ENCODE results near the gene MAPK14.
"Not testable (repeated sequence)": the region's sequence is repeated elsewhere in the genome, so short reads cannot be mapped to it uniquely, and the experiment has no call there.

MAPK14 gene

GRCh38 chr6:36027501-36028087 lies at the start of gene MAPK14:
Gene MAPK14 (plus strand): TSS chr6:36027808. CDS start chr6:36028158, 350 bp downstream.
- peak; percentile 97 for DNase-seq (ENCODE audit: low spot score)

GRCh38 chr6:35980126-35980525 lies 47.5 kb upstream of the MAPK14 start:
- DNase-seq (ENCODE audit: low spot score) = not testable (repeated sequence)

DNA sequence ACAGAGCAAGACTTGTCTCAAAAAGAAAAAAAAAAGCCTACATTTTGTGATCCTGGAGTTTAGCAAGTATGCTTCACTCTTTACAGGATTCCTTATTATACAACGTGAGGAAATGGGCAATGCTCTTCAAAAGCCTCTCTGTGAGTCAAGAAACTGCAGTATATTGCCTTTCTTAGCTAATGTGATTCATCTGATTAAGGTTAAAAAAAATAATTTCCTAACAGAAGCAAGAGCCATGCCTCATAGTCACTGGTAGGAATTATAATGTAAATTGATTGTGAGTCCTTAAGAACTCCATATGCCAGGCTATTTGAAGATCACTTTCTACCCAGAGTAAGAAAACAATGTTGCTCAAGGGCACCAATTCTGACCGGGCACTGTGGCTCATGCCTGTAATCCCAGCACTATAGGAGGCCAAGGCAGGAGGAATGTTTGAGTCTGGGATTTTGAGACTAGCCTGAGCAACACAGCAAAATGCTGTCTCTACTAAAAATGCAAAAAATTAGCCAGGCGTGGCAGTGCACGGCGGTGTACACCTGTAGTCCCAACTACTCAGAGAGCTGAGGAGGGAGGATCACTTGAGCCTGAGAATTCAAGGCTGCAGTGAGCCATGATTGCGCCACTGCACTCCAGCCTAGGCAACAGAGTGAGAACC lies 46.5 kb upstream of the MAPK14 start:
- DNase-seq (ENCODE audit: low spot score) = no peak

DNA sequence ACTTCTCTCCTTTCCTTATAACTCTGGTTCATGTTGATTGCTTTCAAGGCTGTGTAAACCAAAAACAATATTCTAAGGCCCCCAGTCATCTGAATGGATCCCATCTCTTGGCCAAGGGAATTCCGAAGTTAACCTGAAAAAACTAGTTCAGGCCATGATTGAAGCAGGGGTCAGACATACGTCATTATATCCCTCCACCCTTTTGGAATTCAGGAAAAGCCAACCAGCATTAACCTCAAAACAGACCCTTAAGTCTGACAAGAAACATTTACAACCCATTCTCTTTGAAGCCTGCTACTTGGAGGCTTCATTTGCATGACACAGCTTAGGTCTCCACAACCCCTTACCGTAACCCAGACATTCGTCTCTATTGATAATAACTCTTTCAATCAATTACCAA lies 42.9 kb upstream of the MAPK14 start:
- DNase-seq (ENCODE audit: low spot score) = no peak

- DNase-seq (ENCODE audit: low spot score) = not testable (repeated sequence)
Observed at GRCh38 chr6:35988047-35988446, 39.6 kb upstream of the MAPK14 start.

- no peak for DNase-seq (ENCODE audit: low spot score)
Observed at GRCh38 chr6:35993150-35993549, 34.5 kb upstream of the MAPK14 start.

DNA sequence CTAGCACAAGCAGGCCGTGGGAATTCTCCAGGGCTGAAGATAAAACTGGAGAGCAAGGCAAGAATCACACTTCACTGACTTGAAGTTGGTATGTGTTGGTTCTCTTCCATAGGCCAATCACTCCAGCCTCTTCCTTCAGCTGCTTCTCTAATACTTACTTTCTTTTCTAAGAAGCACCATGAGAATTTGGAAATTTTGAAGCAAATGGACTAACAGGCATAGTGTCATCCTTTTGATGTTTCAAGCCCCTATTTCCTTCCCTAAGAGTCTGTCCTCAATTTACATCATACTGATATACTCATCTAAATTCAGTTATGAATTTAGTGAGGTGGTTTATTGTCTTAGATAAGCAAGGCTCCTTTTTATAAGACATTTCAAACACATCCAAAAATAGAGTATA lies 27.2 kb upstream of the MAPK14 start:
- DNase-seq (ENCODE audit: low spot score) = no peak

GRCh38 chr6:36015666-36016065 lies 11.9 kb upstream of the MAPK14 start:
- no peak for DNase-seq (ENCODE audit: low spot score)

DNA sequence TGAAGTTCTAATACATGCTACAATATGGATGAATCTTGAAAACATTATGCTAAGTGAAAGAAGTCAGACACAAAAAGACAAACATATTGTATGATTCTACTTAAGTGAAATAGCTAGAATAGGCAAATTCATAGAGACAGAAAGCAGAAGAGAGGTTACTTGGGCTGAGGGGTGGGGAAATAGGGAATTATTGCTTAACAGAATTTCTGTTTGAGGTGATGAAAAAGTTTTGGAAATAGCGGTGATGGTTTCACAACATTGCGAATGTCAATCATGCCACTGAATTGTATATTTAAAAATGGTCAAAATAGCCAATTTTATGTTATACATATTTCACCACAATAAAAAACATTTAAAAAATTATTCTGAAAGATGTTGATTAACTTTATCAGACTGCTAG lies 9.3 kb upstream of the MAPK14 start:
- DNase-seq (ENCODE audit: low spot score) = no peak

DNA sequence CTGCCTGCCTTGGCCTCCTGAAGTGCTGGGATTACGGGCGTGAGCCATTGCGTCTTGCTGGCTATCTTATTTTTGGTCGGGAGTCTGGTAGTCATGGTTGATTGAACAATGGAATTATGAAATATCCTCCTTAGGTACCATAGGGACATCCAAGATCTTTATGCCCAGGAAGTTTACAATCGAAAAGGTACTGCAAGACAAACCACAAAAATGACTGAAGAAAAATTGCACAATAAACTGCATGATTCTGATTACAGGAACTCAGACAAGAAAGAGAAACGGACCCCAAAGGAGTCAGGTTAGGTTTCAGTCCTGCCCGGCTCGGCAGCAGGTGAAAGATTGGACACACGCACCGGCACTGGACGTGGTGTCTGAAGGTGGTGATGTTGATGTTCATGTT lies 8.4 kb upstream of the MAPK14 start:
- DNase-seq (ENCODE audit: low spot score) = no peak

- no peak for DNase-seq (ENCODE audit: low spot score)
Observed at GRCh38 chr6:36020154-36020553, 7.5 kb upstream of the MAPK14 start.

DNA sequence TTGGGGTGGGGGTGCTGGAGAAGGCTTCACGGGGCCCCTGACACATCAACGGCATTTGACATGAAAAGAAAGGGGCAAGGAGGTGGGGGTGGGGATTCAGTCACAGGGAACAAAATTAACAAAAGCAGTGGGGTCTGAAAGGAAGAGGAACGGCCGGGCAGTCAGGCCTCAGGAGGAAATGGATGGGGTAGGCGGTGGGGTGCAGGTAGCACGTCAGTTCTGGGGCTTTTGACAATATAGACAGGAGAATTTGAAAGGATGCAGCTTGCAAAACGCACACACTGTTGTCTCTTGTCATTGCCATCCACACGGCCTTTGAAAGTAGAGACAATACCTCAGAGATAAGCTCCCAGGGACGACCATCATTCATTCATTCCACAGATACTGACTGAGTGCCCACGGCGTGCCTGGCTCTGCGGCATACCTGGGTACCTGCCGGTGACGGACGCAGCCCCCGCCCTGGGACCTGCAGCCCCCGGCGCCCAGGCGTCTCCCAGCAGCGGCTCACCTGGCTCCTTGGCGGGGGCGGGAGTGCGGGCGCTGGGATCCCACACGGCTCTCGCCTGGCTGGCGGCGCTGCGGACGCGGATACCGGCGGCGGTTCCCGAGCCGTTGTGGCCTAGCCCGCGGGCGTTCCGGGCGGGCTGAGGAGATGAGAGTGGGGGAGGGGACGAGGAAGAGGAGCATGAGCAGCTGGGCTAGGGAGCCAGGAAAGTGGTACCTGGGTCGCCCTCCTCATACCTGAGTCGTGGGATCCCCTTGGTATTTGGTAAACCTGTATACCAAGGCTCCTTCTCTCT lies 3.4 kb upstream of the MAPK14 start, which contains the start of gene SLC26A8:
Gene SLC26A8, minus strand, starts transcription at position 646 of the 800 bp plus-strand sequence. CDS start 4,934 bp downstream, outside the sequence.
- DNase-seq (ENCODE audit: low spot score) = no peak

- peak; percentile 51 for DNase-seq (ENCODE audit: low spot score)
Observed at GRCh38 chr6:36025260-36025931, 2.2 kb upstream of the MAPK14 start.

- no peak for DNase-seq (ENCODE audit: low spot score)
Observed at GRCh38 chr6:36025932-36026327, 1.7 kb upstream of the MAPK14 start.

- DNase-seq (ENCODE audit: low spot score) = peak; percentile 32
Observed at GRCh38 chr6:36028088-36028876, 674 bp downstream of the MAPK14 start.

DNA sequence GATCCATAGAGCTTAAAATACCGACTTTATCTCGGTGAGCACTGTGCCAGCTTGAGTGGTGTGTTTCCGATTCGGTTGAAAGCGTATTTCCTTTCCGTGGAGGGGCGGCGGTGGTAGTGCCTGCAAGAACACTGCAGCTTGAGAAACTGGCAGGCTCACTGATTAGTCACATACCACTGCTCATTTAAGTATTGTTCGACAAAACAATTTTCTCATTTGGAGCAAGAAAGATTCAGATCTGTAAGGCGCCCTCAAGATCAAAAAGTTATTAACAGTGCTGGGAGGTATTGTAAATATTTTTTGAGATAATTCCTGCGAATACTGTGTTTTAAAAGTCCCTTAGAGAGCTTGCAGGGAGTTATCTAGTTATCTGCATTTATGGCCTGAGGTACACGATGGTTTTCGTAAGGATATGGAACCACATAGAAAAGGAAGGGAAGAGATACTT lies 1.3 kb downstream of the MAPK14 start:
- peak; percentile 68 for DNase-seq (ENCODE audit: low spot score)

GRCh38 chr6:36029464-36029863 lies 1.9 kb downstream of the MAPK14 start:
- peak; percentile 74 for DNase-seq (ENCODE audit: low spot score)

DNA sequence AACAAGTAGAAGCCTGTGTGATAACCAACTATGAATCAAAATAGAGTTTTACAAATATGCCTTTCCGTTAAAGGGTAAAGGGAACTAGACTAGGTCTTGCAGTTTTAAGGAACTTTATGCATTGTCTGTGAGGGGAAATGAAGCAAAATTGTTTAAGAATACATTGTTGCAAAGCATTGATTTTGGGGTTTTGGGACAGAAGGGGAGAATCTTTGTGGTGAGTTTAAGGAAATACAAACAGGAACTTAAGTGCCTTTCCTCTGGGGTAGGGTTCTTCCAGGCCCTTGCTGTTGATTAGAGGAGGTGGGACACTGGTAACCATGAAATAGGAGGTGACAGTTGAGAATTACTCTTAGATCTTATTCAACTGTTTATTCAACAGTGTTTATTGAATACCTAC lies 4.7 kb downstream of the MAPK14 start:
- no peak for DNase-seq (ENCODE audit: low spot score)

- not testable (repeated sequence) for DNase-seq (ENCODE audit: low spot score)
Observed at GRCh38 chr6:36033144-36033543, 5.5 kb downstream of the MAPK14 start.

- no peak for DNase-seq (ENCODE audit: low spot score)
Observed at GRCh38 chr6:36033935-36034334, 6.3 kb downstream of the MAPK14 start.

DNA sequence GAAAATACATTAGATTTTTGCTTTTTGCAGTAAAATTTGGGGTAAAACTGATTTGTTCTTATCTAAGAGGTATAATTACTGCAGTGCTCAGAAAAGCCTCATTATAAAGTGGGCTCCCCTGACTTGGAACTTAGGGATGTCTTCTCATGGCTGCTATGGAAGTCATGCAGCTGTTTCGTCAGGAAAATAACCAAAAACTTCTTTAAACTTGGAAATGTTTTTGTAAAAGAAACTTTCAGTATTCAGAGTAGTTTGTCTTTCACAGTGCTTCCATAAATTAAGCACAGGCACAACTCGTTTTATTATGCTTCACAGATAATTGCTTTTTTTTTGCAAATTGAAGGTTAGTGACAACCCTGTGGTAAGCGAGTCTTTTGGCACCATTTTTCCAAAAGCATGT lies 6.8 kb downstream of the MAPK14 start:
- no peak for DNase-seq (ENCODE audit: low spot score)

DNA sequence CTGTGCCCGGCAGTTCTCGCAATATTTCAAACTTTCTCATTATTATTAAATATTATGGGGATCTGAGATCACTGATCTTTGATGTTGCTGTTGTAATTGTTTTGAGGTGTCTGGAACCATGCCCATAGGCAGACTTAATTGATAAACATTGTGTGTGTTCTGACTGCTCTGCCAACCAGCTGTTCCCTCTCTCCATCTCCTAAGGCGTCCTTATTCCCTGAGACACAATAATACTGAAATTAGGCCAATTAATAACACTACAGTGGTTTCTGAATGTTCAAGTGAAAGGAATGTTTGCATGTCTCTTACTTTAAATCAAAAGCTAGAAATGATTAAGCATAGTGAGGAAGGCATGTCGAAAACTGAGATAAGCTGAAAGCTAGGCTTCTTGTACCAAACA lies 7.6 kb downstream of the MAPK14 start:
- DNase-seq (ENCODE audit: low spot score) = no peak

All from GM03348 (cell line).